CD4-positive, alpha-beta T cell treated with Interleukin-12 subunit alpha and Interleukin-12 subunit beta, for 1 hour (primary cell): ENCODE data around the gene ABCC5.
"Not testable (repeated sequence)": the region's sequence is repeated elsewhere in the genome, so short reads cannot be mapped to it uniquely, and the experiment has no call there.

Source experiments
- DNase-seq: peaks from one replicate; pipeline ENCODE4 v3.0.0-alpha.2; 2020

ABCC5 gene

DNA sequence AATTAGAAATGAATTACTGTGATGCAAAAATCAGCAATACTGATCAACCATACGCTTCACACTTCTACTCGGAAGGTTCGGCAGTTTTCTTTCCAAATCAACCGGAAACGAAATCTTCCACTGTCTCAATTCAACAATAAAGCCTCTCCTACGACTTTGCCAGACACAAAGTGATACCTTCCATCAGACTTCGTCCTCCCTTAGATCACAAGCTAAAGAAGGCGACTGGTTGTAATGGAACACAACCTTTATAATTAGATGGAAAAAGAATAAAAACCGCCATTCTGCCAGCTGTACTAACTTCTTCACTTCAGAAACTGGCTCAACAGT lies 133.6 kb downstream of the ABCC5 start:
- DNase-seq: no peak

DNA sequence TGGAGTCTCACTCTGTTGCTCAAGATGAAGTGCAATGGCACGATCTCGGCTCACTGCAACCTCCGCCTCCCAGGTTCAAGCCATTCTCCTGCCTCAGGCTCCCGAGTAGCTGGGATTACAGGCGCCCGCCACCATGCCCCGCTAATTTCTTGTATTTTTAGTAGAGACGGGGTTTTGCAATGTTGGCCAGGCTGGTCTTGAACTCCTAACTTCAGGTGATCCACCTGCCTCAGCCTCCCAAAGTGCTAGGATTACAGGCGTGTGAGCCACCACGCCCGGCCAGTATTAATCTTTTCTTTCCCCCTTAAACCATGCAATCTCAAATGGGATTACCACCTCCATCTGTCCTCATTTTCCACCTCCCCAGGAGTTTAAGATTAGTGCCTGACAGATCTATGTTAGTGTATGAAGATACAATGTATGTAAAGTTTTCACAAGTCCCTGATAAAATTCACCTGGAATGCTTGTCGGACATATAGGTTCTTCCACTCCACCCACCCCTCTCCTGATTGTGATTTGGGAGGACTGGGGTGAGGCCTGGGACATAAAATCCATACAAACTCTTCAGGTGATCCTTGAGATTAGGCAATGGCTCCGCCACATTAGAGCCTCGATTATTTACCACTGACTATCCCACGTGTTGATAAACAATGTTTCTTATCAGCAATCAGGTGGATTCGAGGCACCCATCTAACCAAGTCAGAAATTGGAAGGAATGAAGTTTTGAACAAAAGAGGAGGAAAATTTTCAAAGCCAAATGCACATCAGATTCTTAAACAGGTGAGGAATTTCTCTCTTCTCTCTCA lies 134.2 kb downstream of the ABCC5 start:
- DNase-seq: no peak

- no peak for DNase-seq
Measured at GRCh38 chr3:183880121-183880520, 137.6 kb downstream of the ABCC5 start.

GRCh38 chr3:183879243-183879642 lies 138.4 kb downstream of the ABCC5 start:
- no peak for DNase-seq

GRCh38 chr3:183878071-183878470 lies 139.6 kb downstream of the ABCC5 start:
- peak; percentile 7 for DNase-seq

GRCh38 chr3:183877227-183877626 lies 140.5 kb downstream of the ABCC5 start:
- DNase-seq: not testable (repeated sequence)

GRCh38 chr3:183875411-183875810 lies 142.3 kb downstream of the ABCC5 start:
- DNase-seq: no peak

DNA sequence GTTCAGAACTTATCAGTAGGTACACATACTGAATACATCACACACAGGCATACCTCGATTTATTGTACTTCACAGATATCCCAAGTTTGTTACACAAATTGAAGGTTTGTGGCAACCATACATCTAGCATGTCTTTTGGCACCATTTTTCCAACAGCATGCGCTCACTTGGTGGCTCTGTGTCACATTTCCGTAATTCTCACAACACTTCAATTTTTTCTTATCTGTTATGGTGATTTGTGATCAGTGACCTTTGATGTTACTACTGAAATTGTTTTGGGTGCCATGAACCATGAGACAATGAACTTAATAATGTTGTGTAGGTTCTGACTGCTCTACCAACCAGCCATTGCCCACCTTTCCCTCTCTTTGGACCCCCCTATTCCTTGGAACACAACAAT lies 143.8 kb downstream of the ABCC5 start:
- no peak for DNase-seq

DNA sequence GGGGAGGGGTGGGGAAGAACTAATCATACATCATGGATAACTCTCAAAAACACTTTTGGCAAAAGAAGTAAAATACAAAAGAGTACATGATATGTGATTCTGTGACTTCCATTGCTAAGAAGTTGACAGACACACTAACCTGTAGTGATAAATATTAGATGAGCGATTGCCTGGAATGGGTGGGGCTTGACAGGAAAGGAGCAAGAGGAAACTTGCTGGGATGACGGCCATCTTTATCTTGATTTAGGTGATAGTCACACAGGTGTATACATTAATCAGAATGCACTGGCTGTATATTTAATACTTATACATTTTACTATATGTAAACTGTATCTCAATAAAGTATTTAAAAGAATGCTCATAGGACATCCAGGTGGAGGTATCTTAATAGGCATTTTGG lies 146.1 kb downstream of the ABCC5 start:
- DNase-seq: no peak

DNA sequence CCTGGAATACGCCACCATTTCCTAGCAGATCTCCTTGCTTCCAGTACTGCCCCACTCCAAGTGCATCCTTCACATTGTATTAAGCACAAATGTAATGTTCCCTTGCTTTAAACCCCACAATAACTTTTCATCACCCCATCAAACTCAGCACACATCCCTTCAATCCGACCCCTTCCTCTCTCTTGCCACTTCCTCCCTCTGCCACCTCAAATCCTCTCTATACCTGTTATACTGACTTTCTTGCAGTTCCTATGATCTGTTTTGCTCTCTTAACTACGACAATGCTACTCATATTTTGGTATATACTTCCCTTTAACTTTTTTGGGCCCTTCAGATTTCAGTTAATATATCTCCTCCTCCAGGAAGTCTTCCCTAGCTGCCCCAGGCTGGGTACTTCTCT lies 147.1 kb downstream of the ABCC5 start:
- DNase-seq: no peak
